Activated CD8-positive, alpha-beta memory T cell treated with anti-CD3 and anti-CD28 coated beads, Interleukin-2, amount 10 ng/mL, durations not matched to agents 7 days and 5 days (primary cell): ENCODE data around the gene STK10. TPM values are rescaled to one million over a fixed set of nuclear protein-coding genes. Genes with fewer than 3 reads are reported as not detected.

Experiments used
- ATAC-seq: fragments of 150-1000 bp; cut with Tn5 transposase; one replicate; pipeline ENCODE4 v1.10.0; 2021; ENCODE audit warnings: moderate library complexity
- CTCF ChIA-PET: fragments of 350-600 bp; sonication (Branson Sonifier 250); formaldehyde crosslinking; loops from one replicate; lab custom pipeline; 2021; ENCODE audit warnings: antibody characterized with exemption; lab: Charles Lee
- DNase-seq: peaks from one replicate; pipeline ENCODE4 v3.0.0-alpha.2; 2020
- H3K27ac Mint-ChIP-seq: one replicate; pipeline ENCODE4 v1.8.0; 2021; ENCODE audit warnings: mild to moderate bottlenecking, mixed read lengths
- H3K27me3 Mint-ChIP-seq: one replicate; pipeline ENCODE4 v1.8.0; 2021; ENCODE audit warnings: mixed read lengths
- H3K36me3 Mint-ChIP-seq: one replicate; pipeline ENCODE4 v1.8.0; 2021; ENCODE audit warnings: mild to moderate bottlenecking, mixed read lengths
- H3K4me1 Mint-ChIP-seq: one replicate; pipeline ENCODE4 v1.8.0; 2021; ENCODE audit warnings: mixed read lengths
- H3K4me3 Mint-ChIP-seq: one replicate; pipeline ENCODE4 v1.8.0; 2021; ENCODE audit warnings: mild to moderate bottlenecking, moderate library complexity, mixed read lengths
- H3K9me3 Mint-ChIP-seq: one replicate; pipeline ENCODE4 v1.8.0; 2022; ENCODE audit warnings: low read depth, mixed read lengths
- total RNA-seq, 2 experiments: library from RNA; stranded (reverse); gene quantifications; one replicate each; pipeline ENCODE4 v1.2.3, GENCODE V29; 2021

STK10 gene
- total RNA-seq, 2 experiments from 2014 or later: 223 to 327 TPM

- no peak overlapping the region for H3K4me3 Mint-ChIP-seq
- no peak for ATAC-seq
- H3K4me1 Mint-ChIP-seq: peaks cover 33% of the 10 kb centered on the region
- no peaks in the 10 kb centered on the region for H3K27me3 Mint-ChIP-seq
- peaks cover 70% of the 10 kb centered on the region for H3K36me3 Mint-ChIP-seq
- H3K9me3 Mint-ChIP-seq: no peaks in the 10 kb centered on the region
- CTCF ChIA-PET: no interaction called here
- DNase-seq: no peak
- H3K27ac Mint-ChIP-seq: peak overlapping the region; percentile 7
These were observed 111.2 kb downstream of the STK10 start for GRCh38 chr5:172076761-172077244.

- no peaks in the 10 kb centered on the region for H3K27me3 Mint-ChIP-seq
- DNase-seq (no peak), ATAC-seq (no peak)
- peaks cover 67% of the 10 kb centered on the region for H3K36me3 Mint-ChIP-seq
- CTCF ChIA-PET: interaction anchor here (1.9 kb wide), 1 partner anchor 16 kb away, joined by 7 read pairs; no protein-coding TSS in a partner anchor
- peaks cover 38% of the 10 kb centered on the region for H3K4me1 Mint-ChIP-seq
- no peak overlapping the region for H3K4me3 Mint-ChIP-seq
- no peaks in the 10 kb centered on the region for H3K9me3 Mint-ChIP-seq
- no peak overlapping the region for H3K27ac Mint-ChIP-seq
These were observed 112.4 kb downstream of the STK10 start for GRCh38 chr5:172075656-172076055.

GRCh38 chr5:172074896-172075295 is 113.1 kb downstream of the STK10 start:
- DNase-seq (no peak), ATAC-seq (no peak)
- peaks cover 34% of the 10 kb centered on the region for H3K4me1 Mint-ChIP-seq
- H3K9me3 Mint-ChIP-seq: no peaks in the 10 kb centered on the region
- no peaks in the 10 kb centered on the region for H3K27me3 Mint-ChIP-seq
- no peak overlapping the region for H3K27ac Mint-ChIP-seq
- H3K4me3 Mint-ChIP-seq: no peak overlapping the region
- CTCF ChIA-PET: interaction anchor here (1.9 kb wide), 1 partner anchor 15 kb away, joined by 7 read pairs; no protein-coding TSS in a partner anchor
- H3K36me3 Mint-ChIP-seq: peaks cover 62% of the 10 kb centered on the region

GRCh38 chr5:172071309-172071875 is 116.6 kb downstream of the STK10 start:
- peaks cover 49% of the 10 kb centered on the region for H3K4me1 Mint-ChIP-seq
- peaks cover 55% of the 10 kb centered on the region for H3K36me3 Mint-ChIP-seq
- CTCF ChIA-PET: interaction anchor here (0.6 to 1.4 kb wide), 5 partner anchors 12 to 257 kb away, joined by 3 to 10 read pairs (median 3); partner anchors contain the start of gene STK10
- no peaks in the 10 kb centered on the region for H3K27me3 Mint-ChIP-seq
- H3K9me3 Mint-ChIP-seq: no peaks in the 10 kb centered on the region
- H3K27ac Mint-ChIP-seq: peak overlapping the region; percentile 50
- ATAC-seq (no peak), DNase-seq (no peak)
- no peak overlapping the region for H3K4me3 Mint-ChIP-seq

GRCh38 chr5:172065431-172066065 is 122.5 kb downstream of the STK10 start:
- DNase-seq (no peak), ATAC-seq (no peak)
- peaks cover 42% of the 10 kb centered on the region for H3K4me1 Mint-ChIP-seq
- no peaks in the 10 kb centered on the region for H3K9me3 Mint-ChIP-seq
- H3K36me3 Mint-ChIP-seq: peaks cover 73% of the 10 kb centered on the region
- no peak overlapping the region for H3K4me3 Mint-ChIP-seq
- CTCF ChIA-PET: interaction anchor here (0.7 to 3.1 kb wide), 5 partner anchors 47 to 228 kb away, joined by 4 to 23 read pairs (median 5); partner anchors contain the start of gene STK10
- no peaks in the 10 kb centered on the region for H3K27me3 Mint-ChIP-seq
- H3K27ac Mint-ChIP-seq: peak overlapping the region; percentile 78

- CTCF ChIA-PET: interaction anchor here (1.1 to 1.9 kb wide), 2 partner anchors 9 to 124 kb away, joined by 3 to 7 read pairs; partner anchors contain the start of gene STK10
- Mint-ChIP-seq H3K27ac (no peak overlapping the region), H3K4me1 (peaks cover 39% of the 10 kb centered on the region), H3K4me3 (no peak overlapping the region), H3K36me3 (peaks cover 76% of the 10 kb centered on the region), H3K27me3 (no peaks in the 10 kb centered on the region), H3K9me3 (no peaks in the 10 kb centered on the region)
- ATAC-seq (no peak), DNase-seq (no peak)
These were observed 123.3 kb downstream of the STK10 start for GRCh38 chr5:172064766-172065165.

- no peak for ATAC-seq
- DNase-seq: no peak
- H3K9me3 Mint-ChIP-seq: no peaks in the 10 kb centered on the region
- H3K36me3 Mint-ChIP-seq: peaks cover 77% of the 10 kb centered on the region
- H3K4me3 Mint-ChIP-seq: no peak overlapping the region
- no peaks in the 10 kb centered on the region for H3K27me3 Mint-ChIP-seq
- no peak overlapping the region for H3K27ac Mint-ChIP-seq
- CTCF ChIA-PET: interaction anchor here (1.1 to 1.9 kb wide), 2 partner anchors 9 to 124 kb away, joined by 3 to 7 read pairs; partner anchors contain the start of gene STK10
- H3K4me1 Mint-ChIP-seq: peaks cover 36% of the 10 kb centered on the region
These were observed 123.7 kb downstream of the STK10 start for GRCh38 chr5:172064358-172064757.

GRCh38 chr5:172063463-172064235 is 124.4 kb downstream of the STK10 start:
- H3K36me3 Mint-ChIP-seq: peaks cover 73% of the 10 kb centered on the region
- H3K9me3 Mint-ChIP-seq: no peaks in the 10 kb centered on the region
- no peaks in the 10 kb centered on the region for H3K27me3 Mint-ChIP-seq
- H3K4me3 Mint-ChIP-seq: no peak overlapping the region
- peaks cover 31% of the 10 kb centered on the region for H3K4me1 Mint-ChIP-seq
- no peak for DNase-seq
- no peak overlapping the region for H3K27ac Mint-ChIP-seq
- ATAC-seq: no peak
- CTCF ChIA-PET: interaction anchor here (0.6 to 1.9 kb wide), 4 partner anchors 8 to 152 kb away, joined by 3 to 7 read pairs (median 4); partner anchors contain the start of gene STK10

- no peak overlapping the region for H3K4me3 Mint-ChIP-seq
- H3K36me3 Mint-ChIP-seq: peaks cover 72% of the 10 kb centered on the region
- H3K27me3 Mint-ChIP-seq: no peaks in the 10 kb centered on the region
- no peak overlapping the region for H3K27ac Mint-ChIP-seq
- no peaks in the 10 kb centered on the region for H3K9me3 Mint-ChIP-seq
- no peak for DNase-seq
- ATAC-seq: no peak
- CTCF ChIA-PET: interaction anchor here (0.6 to 2.3 kb wide), 14 partner anchors 11 to 234 kb away, joined by 3 to 18 read pairs (median 4); partner anchors contain the start of gene FBXW11
- peaks cover 4% of the 10 kb centered on the region for H3K4me1 Mint-ChIP-seq
These were observed 128.3 kb downstream of the STK10 start for GRCh38 chr5:172059661-172060100.

- ATAC-seq (no peak), DNase-seq (no peak)
- Mint-ChIP-seq H3K36me3 (peaks cover 69% of the 10 kb centered on the region), H3K27me3 (no peaks in the 10 kb centered on the region), H3K27ac (no peak overlapping the region), H3K4me1 (peaks cover 2% of the 10 kb centered on the region), H3K4me3 (no peak overlapping the region), H3K9me3 (no peaks in the 10 kb centered on the region)
- CTCF ChIA-PET: interaction anchor here (1.0 to 1.8 kb wide), 3 partner anchors 15 to 130 kb away, joined by 3 to 6 read pairs (median 4); partner anchors contain the start of gene STK10
These were observed 129.9 kb downstream of the STK10 start for GRCh38 chr5:172058088-172058487.

- no peak overlapping the region for H3K4me3 Mint-ChIP-seq
- H3K4me1 Mint-ChIP-seq: peaks cover 2% of the 10 kb centered on the region
- no peaks in the 10 kb centered on the region for H3K9me3 Mint-ChIP-seq
- ATAC-seq: no peak
- no peak for DNase-seq
- no peak overlapping the region for H3K27ac Mint-ChIP-seq
- peaks cover 68% of the 10 kb centered on the region for H3K36me3 Mint-ChIP-seq
- no peaks in the 10 kb centered on the region for H3K27me3 Mint-ChIP-seq
- CTCF ChIA-PET: interaction anchor here (1.2 kb wide), 2 partner anchors 8 to 34 kb away, joined by 3 read pairs; no protein-coding TSS in a partner anchor
These were observed 132.0 kb downstream of the STK10 start for GRCh38 chr5:172055996-172056395.

- Mint-ChIP-seq H3K4me3 (no peak overlapping the region), H3K36me3 (peaks cover 68% of the 10 kb centered on the region), H3K27me3 (no peaks in the 10 kb centered on the region), H3K27ac (peak overlapping the region; percentile 40), H3K4me1 (peaks cover 2% of the 10 kb centered on the region), H3K9me3 (no peaks in the 10 kb centered on the region)
- no peak for DNase-seq
- CTCF ChIA-PET: interaction anchor here (1.2 kb wide), 1 partner anchor 9 kb away, joined by 3 read pairs; no protein-coding TSS in a partner anchor
- no peak for ATAC-seq
These were observed 132.6 kb downstream of the STK10 start for GRCh38 chr5:172055421-172055820.
